NOMO-1 (cell line): ENCODE results near the gene SGSM2.
A peak's percentile ranks its signal among the peaks of the same experiment; 100 is the strongest.

Experiments
- DNase-seq, 2 experiments: peaks; one replicate each; lab custom pipeline; 2025; ENCODE audit not compliant: unreplicated experiment in 2 of 2; lab: John Stamatoyannopoulos, UW

Gene SGSM2

DNA sequence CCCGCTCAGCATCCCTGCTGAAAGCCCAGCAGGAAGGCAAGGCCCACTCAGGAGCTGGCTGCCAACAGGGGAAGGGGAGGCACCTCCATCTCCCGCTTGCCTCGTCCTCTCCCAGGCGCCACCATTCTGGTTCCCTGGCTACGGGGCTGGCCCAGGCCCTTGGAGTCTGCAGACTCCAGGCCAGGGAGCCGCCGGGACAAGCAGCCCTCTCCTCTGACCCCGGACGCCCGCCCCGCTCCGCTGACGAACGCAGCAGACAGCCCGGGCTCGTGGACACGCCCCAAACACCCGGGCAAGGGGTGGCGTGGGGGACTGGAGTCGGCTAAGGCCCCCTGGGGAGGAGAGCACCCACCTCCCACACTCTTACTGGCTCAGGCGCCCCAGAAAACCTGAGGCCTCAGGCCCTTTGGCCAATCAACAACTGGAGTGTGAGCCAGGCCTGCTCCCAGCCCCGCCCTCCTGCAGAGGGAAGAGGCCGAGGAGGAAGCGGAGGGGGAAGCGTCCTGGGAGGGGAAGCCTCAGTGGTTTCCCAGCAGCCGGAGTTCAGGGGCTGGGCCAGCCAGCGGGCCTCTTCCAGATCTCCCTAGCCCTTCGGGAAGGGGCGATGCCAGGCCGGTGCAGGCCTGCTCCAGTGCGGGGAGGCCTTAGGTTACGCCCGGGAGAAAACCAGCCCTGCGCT is 59.4 kb downstream of the SGSM2 start:
- DNase-seq = peak; percentile 90 to 96

- no peak for DNase-seq
Measured at GRCh38 chr17:2397247-2398171, 60.2 kb downstream of the SGSM2 start.

- DNase-seq = no peak
Measured at GRCh38 chr17:2398182-2398581, 60.9 kb downstream of the SGSM2 start.

DNA sequence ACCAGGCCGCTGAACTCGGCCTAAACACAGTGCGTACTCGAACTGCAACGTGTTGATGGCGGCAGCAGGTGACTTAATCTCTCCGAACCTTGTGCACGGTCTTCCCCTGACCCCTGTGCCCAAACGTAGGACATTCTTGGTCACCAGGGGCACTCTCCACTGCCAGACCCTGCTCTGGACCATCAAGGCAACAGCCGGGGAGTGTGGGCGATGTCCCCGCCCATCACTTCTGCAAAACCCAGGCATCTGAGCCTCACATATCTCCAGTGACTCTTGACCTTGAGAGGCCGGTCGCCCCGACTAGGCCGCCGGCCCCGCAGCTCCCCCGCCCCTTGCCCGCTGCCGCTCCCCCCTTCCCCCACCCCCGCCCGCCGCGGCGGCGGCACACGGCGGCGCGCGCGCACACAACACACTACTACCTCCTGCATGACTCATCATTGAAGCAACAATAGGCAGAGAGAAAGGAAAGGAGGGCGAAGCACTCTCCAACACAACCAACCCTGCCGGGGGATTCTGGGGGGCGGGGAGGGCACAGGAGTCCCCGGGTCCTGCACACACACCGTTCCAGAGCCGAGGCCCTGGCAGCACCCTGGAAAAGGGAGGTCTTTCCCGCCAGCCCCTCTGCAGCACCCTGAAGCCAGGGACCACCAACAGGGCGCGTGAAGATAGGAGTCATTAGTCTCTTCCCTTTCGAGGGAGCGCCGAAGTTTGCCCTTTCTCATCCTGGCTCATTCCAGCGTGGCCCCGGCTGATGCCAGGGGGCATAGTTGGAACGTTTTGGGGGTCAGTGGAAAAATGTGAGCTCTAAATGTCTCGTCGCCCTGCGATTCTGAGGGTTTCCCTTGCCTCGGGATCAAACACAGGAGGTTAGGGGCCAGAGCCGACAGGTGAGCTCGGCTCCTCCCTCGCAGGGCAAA is 61.6 kb downstream of the SGSM2 start:
- peak; percentile 72 to 76 for DNase-seq

GRCh38 chr17:2399572-2400473 is 62.5 kb downstream of the SGSM2 start:
- peak; percentile 90 to 97 for DNase-seq

GRCh38 chr17:2400474-2400866 is 63.2 kb downstream of the SGSM2 start:
- DNase-seq = peak; percentile 34 to 54

DNA sequence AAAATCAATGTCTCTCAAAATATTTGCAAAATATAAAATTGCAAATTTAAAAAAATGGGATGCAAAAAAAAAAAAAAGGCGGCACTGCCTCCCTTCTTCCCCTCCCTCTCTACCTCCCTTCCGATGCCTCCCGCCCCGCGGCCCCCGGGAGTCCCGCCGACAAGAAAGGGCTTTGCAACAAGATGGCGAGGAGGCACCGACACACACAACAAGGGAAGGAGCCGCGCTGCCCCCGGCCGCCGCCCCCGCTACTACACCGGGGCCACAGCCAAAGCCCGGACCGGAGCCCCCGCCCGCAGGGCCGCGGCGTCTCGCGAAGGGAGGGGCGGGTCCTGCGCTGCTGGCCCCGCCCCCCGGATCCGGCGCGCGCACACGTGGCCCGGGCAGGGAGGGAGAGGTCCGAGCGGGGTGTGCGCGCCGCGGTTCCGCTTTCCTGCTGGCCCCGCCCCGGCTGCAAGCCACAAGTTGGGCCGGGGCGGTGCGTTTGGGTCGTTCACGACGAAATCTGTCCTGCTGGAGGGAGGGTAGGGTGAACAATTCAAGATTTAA is 63.6 kb downstream of the SGSM2 start, which contains the start of gene MNT:
TSS of gene MNT (minus strand) at position 184 of the 549 bp plus-strand sequence. CDS start 348 bp downstream, outside the sequence.
- peak; percentile 92 to 96 for DNase-seq

- DNase-seq = peak; percentile 96 to 98
Measured at GRCh38 chr17:2401426-2402221, 64.3 kb downstream of the SGSM2 start.

DNA sequence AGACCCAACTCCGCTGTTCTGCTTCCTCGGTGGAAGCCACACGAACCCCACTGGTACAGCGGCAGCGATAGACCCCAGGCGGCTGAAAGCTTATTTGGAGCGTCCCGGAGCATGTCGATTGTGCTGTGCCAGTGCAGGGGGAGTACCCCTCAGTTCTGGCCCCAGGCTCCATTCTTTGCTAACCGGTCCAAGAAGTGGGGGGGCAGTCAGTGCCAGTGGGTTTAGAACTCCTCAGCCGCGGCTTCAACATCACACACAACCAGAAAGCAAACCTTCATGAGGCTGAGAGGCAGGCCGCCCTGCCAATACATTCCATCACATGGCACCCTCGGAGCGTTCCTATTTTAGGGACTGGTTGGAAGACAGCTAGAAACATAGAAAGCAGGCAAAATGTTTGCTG is 65.2 kb downstream of the SGSM2 start:
- DNase-seq = no peak

DNA sequence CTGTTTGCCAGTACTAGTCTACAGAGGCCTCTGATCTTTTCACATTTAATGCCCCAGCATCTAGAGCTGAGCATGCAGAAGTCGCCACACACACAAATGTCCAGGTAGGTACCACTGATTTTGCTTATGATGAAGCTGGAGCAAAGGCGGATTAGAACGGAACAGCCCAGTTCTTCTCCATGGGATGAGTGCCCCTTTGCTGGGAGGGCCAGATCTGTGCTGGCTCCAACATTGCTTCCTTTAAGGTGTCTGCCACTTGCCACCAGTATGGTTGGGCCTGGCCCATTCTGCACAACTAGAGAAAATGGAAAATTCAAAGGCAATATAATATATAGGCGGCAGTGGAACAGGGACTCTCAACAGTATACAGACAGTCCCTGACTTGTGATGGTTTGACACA is 65.7 kb downstream of the SGSM2 start:
- DNase-seq = no peak

- DNase-seq = no peak
Measured at GRCh38 chr17:2405247-2405926, 68.1 kb downstream of the SGSM2 start.

GRCh38 chr17:2406271-2406902 is 69.1 kb downstream of the SGSM2 start:
- DNase-seq = no peak

DNA sequence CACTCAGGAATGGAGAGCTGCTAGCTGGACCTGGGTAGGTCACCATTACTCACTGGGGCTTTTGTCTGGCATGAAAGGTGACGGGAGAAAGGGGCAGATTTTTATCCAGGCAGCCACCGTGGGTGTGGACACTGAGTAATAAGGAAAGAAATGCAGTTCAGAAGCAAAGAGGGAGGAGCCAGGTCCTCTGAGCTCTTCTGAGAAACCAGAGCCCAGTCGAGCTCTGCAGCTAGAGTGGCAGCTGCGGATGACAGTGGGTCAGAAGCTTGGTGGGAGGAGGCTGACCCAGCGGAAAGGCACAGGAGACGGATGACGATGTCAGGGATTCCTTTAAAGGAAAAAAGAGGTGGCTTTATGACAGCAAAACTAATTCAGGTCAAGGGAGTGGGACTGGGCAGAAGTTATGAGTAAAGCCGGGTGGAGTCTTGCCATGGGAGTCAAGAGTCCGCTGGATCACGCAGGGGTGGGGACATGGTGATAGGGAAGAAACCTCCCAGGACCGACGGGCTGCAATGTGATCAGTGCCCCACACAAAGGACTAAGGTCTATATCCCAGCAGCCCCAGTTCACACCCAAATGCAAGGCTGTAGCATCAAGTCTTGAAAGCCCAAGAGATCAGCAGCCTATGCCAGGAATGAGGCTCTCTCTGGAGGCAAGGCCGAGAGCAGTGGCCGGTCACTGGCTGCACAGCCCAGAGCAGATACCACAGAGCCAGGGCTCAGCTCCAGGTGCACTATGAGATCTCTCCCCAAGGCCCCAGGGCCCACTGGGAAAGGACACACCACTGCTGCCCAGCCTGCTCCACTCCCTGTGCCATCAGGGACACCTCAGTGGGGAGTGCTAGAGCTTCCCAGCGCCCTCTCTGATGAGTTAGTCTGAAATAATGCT is 69.8 kb downstream of the SGSM2 start:
- no peak for DNase-seq

- no peak for DNase-seq
Measured at GRCh38 chr17:2410951-2411350, 73.7 kb downstream of the SGSM2 start.

DNA sequence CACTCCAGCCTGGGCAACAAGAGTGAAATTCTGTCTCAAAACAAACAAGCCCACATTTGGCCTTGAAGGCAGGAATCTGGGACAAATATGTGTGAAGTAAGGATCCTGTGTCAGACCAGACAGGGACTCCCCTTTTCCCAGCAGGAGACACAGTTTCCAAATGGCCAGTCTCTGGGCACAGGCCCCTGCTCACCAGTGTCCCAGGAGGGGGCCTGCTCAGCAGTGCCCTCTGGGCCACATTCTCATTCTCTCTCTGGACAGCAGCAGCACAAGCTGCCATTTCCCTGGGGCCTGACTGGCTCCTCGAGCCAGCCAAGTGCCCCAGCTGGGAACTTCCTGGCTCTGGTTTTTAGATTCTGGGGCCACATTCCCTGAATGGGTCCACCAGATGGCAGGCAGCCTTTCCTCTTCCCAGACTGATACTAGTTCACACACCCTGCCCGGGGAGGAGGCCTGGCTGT is 75.3 kb downstream of the SGSM2 start:
- DNase-seq = no peak

GRCh38 chr17:2414446-2415064 is 77.3 kb downstream of the SGSM2 start:
- DNase-seq = no peak
